GM21825 (cell line): ENCODE measurements around the gene SEMA7A.
"Not testable (repeated sequence)": the region's sequence is repeated elsewhere in the genome, so short reads cannot be mapped to it uniquely, and the experiment has no call there.

Source experiments
- ATAC-seq: cut with Tn5 transposase; IDR thresholded peaks from one replicate; pipeline ENCODE4 v1.9.1; 2021; ENCODE audit warnings: mild to moderate bottlenecking, moderate library complexity; ENCODE audit not compliant: unreplicated experiment

Gene SEMA7A

GRCh38 chr15:74433592-74434262 is at the start of gene SEMA7A:
Gene SEMA7A, minus strand, starts transcription at chr15:74433958. Its CDS starts 40 bp downstream, at chr15:74433918.
- ATAC-seq = peak; percentile 64

GRCh38 chr15:74482661-74483060 is 48.9 kb upstream of the SEMA7A start:
- ATAC-seq = no peak

GRCh38 chr15:74480364-74480763 is 46.6 kb upstream of the SEMA7A start:
- ATAC-seq = not testable (repeated sequence)

GRCh38 chr15:74471621-74472020 is 37.9 kb upstream of the SEMA7A start:
- not testable (repeated sequence) for ATAC-seq

GRCh38 chr15:74470631-74471395 is 37.1 kb upstream of the SEMA7A start:
- ATAC-seq = no peak

DNA sequence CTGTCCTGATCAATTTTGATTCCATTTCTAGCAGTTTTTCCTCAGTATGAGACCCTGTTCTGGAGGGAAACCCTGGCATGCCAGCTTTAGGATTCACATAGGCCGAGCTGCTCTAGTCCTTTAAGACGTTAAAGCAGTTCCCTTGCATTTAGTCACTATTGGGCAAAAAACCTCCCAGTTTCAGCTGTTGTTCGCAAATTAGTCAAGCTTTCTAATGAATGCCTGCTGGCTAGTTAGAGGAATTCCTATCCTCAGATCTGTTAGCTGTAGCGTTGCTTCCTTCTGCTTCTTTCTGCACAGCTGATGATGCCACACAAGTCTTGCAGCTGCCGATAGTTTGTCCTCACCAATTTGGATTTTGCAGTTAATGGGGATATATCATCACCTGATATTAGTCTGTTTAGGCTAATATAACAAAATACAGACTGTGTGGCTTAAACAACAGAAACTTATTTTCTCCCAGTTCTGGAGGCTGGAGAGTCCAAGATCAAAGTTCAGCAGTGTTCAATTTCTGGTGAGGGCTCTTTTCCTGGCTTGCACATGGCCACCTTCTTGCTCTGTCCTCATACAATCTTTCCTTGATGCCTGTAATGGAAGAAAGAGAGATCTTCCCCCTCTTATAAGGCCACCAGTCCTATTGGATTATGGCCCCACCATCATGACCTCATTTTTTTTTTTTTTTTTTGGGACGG is 34.7 kb upstream of the SEMA7A start:
- no peak for ATAC-seq

DNA sequence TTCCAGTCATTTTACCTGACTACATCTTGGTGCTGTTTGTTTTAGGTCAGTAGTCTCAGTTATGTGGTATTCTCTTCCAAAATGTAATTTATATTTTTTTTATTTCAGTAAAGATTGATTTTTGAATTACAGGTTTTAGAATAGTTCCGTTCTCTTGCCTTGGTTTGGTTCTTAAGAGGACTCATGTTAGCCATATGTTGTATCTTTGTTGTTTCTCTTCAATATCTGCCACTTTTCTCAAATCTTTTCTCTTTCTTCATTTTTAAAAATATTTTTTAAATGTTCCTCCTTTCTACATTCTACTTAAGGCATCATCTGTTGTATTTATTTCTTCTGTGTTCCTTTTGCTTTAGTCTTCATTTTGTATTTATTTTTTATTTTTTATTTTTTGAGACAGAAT is 32.8 kb upstream of the SEMA7A start:
- no peak for ATAC-seq

- no peak for ATAC-seq
These were observed 31.1 kb upstream of the SEMA7A start for GRCh38 chr15:74464897-74465296.

DNA sequence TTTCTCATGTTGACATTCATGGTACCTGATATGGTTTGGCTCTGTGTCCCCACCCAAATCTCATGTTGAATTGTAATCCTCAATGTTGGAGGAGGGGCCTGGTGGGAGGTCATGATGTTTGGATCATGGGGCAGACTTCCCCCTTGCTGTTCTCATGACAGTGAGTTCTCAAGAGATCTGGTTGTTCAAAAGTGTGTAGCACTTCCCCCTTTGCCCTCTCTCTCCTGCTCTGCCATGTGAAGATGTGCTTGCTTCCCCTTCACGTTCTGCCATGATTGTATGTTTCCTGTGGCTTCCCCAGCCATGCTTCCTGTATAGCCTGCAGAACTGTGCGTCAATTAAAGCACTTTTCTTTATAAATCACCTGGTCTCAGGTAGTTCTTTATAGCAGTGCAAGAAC is 30.5 kb upstream of the SEMA7A start:
- ATAC-seq = no peak

DNA sequence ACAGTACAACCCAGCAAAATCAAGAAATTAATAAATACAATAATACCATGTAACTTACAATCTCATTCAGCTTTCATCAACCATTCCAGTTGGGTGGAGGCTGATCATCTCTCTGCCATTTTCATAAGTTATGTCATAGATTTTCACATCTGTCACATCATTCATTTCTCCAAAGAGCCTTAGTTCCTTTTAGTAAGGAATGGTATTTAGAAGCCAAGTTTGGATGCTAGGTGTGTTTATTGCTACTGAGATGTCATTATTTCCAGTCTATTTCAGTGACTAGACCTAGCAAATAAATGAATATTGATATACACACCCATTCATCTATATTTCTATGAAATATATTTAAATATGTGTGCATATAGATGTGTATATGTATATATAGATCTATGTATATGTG is 29.9 kb upstream of the SEMA7A start:
- no peak for ATAC-seq

GRCh38 chr15:74461847-74462511 is 28.2 kb upstream of the SEMA7A start:
- no peak for ATAC-seq

- peak; percentile 85 for ATAC-seq
These were observed 27.4 kb upstream of the SEMA7A start, which contains the start of gene UBL7 for GRCh38 chr15:74460871-74461846. Gene UBL7, minus strand, starts transcription at chr15:74461160. Its CDS starts 2,293 bp downstream, at chr15:74458867.

GRCh38 chr15:74460298-74460697 is 26.5 kb upstream of the SEMA7A start:
- ATAC-seq = no peak

- not testable (repeated sequence) for ATAC-seq
These were observed 26.0 kb upstream of the SEMA7A start for GRCh38 chr15:74459798-74460197.

DNA sequence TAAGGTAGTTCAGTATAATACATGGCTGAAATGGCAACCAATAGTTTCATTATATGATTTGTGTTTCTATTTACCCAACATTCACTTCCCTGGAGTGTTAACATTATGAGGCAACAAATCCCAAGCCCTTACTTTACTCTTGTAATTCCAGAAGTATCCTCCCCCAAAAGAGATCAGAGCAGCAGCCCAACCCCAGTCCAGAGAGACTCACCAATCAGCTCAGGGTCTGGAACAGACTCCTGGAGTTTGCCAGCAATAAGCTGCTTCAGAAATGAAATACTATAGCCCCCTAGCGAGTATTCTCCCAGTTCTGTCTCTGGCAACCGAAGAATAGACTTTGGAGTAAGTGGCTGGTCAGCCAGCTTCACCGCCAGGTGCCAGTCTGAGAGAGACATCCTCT is 24.7 kb upstream of the SEMA7A start:
- no peak for ATAC-seq

DNA sequence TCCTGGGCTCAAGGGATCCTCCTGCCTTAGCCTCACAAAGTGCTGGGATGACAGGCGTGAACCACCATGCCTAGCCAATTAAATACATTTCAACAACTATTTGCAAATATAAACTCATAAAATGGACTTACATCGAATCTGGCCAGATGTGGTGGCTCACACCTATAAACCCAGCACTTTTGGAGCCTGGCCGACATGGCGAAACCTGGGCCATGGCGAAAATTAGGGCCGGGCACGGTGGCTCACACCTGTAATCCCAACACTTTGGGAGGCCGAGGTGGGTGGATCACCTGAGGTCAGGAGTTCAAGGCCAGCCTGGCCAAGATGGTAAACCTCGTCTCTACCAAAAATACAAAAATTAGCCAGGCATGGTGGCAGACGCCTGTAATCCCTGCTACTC is 23.3 kb upstream of the SEMA7A start:
- ATAC-seq = not testable (repeated sequence)

DNA sequence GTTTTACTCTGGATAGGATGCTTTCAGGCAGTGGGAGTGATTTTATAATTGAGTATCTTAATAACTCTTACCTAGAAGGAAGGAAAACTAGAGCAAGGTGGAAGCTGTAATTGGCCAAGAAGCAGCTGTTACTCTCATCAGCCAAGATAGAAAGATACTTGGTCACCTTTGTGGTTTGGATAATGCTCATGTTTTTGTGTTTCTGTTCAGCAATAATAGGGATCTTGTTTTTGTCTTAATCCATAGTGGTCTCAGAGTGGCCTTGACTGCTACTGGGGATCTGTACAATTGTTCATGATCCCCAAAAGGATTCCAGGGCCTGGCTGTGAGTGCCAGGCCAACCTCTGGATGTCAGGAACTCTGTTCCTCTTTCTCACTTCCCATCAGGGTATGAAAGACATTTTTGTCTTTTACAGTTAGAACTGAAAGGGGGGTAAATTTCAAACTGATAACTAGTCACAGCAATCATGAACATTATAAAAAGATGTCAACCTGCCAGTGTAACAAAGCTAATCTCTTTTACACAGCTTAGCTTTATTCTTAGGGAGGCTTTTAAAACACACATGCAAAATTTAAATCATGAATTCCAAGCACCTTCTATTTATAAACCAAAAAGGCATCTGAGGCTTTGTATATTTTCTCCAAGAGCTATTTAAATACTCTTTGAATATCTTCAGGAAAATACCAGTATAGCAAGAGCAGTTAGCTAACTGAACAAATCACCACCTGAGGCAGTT is 21.2 kb upstream of the SEMA7A start:
- no peak for ATAC-seq

GRCh38 chr15:74453925-74454763 is 20.4 kb upstream of the SEMA7A start:
- no peak for ATAC-seq
